NCI-H1436 treated with DMSO at 0.1 percent for 48 hours (cell line): ENCODE results near the gene SEPTIN2.
"Not testable (repeated sequence)": the region's sequence is repeated elsewhere in the genome, so short reads cannot be mapped to it uniquely, and the experiment has no call there.

Experiments used
- DNase-seq: peaks from one replicate; lab custom pipeline; 2025; lab: John Stamatoyannopoulos, UW

Gene SEPTIN2

DNA sequence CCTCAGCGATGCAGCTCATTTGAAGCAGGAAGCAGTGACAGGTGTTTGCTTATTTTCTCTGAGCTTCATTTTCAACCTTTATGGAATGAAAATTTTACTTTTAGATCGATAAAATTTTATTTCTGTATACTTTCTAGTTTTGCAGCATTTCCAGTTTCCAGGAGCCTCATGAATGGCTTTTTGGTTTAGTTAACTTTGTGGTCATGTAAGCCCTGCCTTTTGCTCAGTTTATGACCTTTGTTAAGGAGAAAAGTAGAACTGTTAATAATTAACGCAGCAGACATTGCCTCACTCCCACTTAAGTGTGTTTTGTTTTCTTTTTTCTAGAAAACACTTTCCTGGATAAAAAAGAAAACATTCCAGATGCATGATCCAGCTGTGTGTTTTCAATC is 35.9 kb downstream of the SEPTIN2 start:
- no peak for DNase-seq

DNA sequence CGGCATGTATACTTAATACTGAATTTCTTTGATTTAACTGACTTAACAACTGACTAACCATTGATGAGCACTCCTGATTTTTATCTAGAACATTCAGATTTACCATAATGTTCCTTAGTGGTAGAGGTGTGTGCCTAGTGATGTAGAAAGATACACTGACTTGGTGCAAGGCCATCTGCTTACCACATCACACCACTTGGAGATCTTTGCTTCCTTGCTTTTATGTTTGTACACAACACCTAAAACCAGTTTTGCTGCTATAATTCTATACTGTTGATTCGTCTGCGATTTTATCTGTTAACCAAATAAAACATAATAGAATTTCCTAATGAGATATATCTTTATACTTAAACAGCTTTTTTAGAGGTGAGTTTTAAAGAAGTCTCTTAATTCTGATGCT is 36.5 kb downstream of the SEPTIN2 start:
- DNase-seq = no peak

DNA sequence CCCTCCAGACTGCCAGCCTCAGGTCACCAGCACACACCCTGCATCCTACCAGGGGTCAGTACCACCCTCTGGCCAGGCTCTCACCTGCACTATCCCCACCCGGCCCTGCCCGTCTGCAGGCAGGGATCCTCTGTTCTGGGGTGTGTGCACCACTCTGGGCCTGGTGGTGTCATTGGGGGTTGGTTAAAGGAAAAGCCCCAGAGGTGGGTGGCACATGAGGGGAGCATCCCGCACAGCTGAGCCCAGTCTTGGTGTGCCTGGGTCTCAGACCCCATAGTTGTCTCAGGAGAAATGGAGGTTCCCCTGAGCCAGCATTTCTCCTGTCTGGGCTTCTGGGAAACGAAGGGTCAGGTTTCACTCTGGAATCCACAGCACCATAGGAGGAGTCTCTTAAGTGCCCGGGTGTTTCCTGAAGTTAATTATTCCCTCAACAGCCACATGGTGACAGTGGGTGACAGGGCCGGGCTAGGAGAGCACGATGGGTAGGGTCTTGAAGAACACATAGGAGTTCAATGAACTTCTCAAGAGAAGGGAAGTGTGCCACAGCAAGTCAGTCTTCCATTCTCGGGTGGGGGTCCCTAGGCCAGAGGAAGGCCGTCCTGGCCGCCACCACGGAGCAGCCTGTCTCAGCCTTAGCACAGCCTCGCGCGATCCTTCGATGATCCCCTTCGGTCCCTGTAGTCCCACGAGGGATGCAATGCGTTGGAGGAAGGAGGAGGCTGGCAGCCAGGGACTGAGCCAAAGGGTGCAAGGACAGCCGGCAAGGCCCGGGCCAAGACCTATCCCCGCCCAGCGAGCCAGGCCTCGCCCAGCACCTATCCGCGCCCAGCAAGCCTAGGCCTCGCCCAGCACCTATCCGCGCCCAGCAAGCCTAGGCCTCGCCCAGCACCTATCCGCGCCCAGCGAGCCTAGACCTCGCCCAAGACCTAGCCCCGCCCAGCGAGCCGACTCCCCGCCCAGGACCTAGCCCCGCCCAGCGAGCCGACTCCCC is 39.2 kb downstream of the SEPTIN2 start:
- DNase-seq = peak; percentile 29

DNA sequence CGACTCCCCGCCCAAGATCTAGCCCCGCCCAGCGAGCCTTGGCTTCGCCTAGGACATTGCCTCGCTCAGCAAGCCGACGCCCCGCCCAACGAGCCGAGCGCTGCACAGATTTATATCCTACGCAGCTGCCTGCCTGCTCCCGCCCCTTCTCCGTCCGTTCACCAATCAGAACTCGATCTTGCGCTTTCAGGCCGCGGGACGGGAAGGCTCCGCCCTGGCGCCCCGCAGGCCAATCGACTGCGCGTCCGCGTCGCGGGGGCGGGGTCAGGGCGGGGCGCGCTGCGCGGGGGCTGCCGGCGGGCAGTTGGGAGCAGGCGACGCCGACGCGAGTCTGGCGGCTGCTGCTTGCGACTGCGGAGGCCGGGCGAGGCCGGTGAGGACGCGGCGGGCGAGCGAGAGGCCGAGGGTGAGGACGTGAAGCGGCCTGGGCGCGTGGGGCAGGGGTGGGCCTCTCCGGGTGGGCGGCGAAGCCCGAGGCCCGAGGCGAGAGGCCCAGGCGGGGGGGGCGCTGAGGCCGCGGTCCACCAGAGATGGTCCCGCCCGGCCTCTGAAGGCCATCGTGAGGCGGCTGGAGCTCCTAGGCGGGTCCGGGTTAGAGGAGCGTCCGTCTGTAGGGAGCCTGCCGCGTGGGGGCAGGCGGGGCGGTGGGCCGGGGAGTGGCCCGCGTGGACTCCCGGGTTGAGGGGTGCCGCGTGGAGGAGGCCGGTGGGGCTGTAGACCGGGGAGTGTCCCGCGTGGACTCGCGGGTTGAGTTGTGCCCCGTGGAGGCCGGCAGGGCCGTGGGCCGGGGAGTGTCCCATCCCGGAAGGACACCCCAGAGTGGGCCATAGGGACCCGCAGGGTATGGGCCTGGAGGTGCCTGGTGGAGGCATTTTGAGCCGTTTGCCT is 40.5 kb downstream of the SEPTIN2 start, which contains the start of gene FARP2:
Gene FARP2 (plus strand): TSS at position 303 of the 888 bp plus-strand sequence. CDS start 16,823 bp downstream, outside the sequence.
- peak; percentile 89 for DNase-seq

DNA sequence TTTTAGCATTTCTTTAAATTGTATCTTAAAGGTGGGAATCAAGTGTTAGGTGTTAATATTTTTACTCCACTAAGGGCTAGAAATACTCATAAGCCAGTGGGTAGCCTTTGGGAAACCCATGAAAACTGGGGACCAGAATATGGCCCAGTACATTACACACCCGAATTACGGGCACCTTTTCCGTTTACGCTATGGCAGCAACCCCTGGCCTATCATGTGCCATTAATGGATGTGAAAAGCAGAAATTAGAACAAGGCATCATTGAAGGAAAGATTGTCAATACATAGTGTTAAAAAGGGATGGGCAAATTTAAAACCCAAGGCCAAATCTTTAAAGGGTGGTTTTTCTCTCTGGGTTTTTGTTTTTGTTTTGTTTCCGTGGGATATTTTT is 41.1 kb downstream of the SEPTIN2 start:
- no peak for DNase-seq

DNA sequence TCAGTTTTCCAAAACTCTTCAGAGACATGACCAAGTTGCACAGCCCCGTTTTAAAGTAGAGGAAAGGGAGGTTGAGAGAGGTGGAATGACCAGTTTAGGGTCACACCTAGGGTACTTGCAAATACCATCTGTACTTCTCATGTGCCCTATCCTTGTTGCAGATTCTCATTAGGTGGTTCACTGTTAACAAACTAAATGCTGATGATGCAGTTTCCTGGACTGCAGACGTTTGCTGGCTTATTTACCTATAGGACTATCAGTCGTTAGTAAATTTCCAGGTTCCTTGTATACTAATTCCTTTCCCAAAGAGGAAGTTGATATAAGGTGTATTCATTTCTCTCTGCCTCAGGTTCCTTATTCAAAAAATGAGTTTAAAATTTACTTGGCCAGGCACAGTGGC is 41.8 kb downstream of the SEPTIN2 start:
- no peak for DNase-seq

DNA sequence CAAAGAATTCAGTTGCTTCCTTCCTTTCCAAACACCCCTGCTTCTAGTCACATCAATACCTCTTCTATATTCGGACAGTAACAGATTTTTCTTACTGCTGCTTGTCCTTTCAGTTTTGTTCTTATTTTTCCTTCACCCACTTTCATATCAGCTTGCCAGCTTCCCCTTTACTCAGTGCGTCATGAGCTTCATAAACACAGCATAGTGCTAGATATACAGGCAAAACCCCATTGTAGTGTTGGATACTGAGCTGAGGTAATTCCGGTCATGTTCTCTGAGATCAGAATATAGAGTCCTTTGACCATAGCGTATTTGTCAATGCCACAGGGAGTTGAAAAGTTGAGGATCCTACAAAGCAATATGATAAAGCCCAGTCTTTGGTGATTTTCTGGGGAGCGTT is 42.7 kb downstream of the SEPTIN2 start:
- DNase-seq = no peak

DNA sequence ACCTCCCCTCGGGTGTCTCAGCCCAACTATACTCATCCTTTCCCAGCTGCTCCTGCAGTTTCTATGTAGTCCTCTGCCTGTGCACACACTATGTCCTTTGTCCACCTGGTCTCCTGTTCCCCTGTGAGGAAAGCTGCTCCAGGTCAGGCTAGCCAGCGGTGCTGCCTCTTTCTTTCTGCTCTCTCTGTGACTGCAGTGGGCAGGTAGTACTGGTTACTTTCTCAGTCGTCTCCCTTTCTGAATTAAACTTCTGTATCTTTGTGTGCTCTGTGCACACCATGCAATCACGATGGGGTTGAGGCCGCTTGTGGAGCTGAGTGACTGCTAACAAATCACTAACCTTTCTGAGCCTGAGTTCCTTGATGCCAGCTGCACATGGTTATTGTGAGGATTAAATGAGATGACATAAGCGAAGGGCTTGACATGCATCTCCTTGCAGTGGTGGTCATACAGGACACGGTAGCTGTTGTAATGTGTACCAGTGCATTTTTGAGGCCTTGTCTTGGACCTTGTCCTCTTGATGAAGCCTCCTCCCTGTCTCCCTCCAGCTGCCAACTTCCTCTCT is 43.8 kb downstream of the SEPTIN2 start:
- no peak for DNase-seq

DNA sequence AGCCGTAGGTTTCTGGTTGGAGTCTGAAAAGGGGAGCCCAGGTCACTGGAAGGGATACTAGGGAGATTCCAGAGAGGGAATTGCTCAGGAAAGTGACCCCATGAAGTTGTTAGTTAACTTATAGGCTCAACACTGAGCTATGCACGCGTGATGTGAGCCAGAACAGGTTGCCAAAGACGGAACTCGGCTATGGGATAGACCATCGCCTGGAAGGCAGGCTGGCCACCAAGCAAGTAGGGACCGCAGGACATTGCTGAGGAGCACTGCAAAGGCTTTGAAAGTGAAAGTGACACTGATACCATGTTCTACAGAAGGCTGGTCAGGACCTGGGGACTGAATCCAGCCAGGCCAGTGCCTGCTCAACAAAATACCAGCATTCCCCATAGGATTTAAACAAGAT is 47.7 kb downstream of the SEPTIN2 start:
- DNase-seq = no peak

DNA sequence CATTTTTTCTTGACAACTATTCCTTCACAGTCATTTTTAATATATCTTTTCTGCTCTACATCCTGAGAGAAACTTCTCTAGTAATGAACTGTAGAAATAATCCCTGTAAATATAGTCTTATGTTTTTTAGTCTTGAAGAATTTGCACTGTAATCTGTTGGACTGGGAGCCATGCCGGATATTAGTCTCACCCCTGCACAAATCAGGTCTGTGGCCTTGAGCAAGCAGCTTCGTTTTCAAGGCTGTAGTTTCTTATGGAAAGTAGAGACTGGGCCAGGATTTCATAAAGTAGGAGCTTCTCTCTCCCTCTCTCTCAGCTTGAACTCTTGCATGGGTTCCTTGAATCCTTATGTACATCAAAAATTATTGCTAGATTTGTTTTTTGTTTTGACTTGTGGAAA is 49.1 kb downstream of the SEPTIN2 start:
- no peak for DNase-seq

DNA sequence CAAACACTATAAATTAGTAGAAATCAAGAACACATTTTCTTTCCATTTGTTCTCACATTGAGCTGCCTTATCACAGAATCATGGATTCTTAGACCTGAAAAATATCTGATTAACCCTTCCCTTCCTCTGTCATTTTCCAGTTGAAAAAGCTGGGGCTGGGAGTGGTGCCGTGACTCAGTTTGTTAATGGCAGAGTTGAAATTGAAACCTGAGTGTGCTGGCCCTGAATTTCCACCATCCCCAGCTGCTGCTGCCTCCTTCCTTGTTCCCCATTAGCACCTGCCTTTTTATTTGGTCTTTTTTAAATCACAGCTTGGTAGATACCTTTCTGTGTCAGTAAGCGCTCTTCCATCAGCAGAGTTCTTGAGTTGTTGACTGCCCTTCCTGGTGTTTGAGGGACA is 51.0 kb downstream of the SEPTIN2 start:
- no peak for DNase-seq

DNA sequence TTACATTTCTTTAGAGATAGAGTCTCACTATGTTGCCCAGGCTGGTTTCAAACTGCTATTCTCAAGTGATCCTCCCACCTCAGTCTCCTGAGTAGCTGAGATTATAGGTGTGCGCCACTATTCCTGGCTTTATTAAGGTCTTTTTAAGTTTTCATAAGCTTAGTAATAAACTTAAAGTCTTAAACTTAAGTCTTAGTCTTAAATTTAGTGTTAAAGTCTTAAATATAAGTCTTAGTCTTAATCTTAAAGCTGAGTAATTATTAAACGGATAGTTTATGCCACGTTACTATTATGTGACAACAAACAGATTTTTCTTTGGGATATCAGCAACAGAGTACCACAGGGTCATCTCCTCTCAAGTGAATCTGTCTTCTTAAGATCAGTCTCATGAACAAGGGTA is 52.9 kb downstream of the SEPTIN2 start:
- DNase-seq = no peak

DNA sequence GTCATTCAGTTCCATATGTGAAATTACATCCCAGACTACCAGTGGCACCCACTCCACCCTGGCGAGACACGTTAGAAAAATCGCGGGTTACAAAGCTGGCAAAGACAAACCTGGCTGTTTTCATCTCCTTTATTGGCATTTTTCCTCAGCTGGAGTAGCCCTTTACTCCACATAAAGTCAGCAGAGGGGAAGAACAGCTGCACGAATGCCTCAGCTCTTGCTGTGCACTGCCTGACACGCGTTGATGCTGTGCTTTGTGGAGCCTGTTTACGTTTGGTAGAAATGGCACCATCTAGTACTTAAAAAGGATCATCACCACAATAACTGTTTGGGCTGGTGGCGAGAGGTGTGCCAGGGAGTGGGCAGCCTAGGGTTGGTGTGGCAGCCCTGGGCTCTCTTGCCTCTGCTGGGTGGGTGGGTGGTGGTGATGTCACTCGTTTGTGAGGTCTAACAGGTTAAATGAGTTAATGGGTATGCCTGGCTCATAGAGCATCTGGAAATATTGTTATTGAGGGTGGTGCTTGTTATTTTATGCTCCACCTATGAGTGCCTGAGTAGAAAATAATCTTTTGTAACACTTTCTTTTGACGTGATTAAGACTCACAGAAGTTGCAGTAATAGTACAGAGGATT is 56.8 kb downstream of the SEPTIN2 start:
- no peak for DNase-seq

DNA sequence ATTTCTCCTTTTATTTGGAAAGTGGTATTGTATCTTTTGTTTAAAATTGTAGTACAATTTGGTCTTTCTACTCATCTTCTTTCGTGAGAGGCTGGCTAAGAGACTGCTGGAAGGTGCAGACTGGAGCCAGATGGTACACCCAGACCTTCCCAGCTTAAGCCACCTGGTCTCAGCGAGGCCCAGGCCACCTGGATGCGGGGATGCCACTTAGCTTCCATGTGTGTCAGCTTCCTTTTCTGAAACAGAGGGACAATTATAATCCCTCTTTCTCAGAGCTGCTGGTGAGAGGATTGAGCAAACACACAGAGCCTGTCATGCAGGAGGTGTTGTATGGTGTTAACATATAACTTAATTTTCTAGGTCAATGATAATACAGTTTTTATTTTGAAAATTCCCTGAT is 57.7 kb downstream of the SEPTIN2 start:
- DNase-seq = no peak

DNA sequence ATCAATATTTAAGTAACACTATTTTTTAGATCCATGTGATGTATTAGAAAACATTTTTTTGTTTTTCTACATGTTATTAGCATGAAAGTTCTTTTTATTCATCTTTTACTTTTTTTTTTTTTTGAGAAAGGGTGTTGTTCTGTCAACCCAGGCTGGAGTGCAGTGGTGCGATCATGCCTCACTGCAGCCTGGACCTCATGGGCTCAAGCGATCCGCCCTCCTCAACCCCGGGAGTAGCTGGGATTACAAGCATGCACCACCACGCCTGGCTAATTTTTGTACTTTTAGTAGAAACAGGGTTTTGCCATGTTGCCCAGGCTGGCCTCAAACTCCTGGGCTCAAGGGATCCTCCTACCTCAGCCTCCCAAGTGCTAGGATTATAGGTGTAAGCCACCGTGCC is 58.2 kb downstream of the SEPTIN2 start:
- DNase-seq = not testable (repeated sequence)

DNA sequence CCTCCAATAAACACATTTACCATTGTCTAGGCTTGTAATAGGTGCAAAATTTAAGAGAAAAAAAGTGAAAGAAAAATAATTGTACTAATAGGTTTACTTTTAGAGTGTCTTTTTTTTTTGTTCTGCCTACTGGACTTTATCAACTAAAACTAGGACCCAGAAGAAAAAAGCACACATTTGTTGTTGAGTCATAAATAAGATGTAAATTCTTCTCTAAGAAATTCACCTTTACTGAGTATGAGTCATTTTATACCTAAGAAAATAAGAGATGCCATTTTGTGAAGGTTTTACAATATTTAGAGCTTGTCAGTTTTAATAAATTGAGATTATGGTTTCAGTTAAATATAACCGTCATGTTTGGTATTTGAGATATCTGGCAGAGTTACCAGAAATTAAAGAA is 59.6 kb downstream of the SEPTIN2 start:
- no peak for DNase-seq

DNA sequence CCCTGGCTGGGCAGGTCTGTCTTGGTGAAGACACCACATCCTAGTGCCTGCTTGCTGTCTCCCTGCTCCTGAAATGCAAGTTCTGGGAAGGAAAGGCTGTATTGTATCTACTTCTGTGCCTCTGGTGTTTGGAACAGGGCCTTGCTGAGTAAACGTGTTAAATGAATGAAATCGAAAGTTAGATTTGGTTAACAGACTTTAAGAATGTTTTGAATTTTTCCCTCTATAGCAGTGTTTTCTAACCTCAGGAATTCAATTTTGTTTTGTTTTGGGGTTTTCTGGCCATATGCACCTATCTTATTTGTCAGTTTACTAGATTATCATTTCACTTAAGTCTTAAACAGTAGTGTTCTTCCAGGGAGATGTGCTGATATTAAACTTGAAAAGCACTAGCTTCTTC is 61.1 kb downstream of the SEPTIN2 start:
- no peak for DNase-seq

DNA sequence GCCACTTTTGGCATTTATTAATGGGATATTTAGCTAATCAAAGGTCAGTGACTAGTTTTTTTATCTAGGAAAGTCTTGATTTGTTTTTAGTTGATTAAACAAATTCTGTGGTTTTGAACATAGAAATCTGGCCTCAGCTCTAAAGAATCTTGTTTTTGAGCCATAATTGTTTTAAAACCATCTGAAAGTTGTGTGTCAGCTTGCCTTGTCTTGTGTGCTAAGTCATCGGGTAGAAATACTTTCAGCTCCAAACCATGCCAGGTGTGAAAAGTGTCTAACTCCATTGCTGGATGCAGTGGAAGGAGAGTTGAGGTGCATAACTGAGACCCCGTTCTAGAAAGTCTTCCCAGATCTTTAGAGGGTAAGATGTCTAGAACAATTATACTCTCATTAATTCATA is 63.1 kb downstream of the SEPTIN2 start:
- no peak for DNase-seq

DNA sequence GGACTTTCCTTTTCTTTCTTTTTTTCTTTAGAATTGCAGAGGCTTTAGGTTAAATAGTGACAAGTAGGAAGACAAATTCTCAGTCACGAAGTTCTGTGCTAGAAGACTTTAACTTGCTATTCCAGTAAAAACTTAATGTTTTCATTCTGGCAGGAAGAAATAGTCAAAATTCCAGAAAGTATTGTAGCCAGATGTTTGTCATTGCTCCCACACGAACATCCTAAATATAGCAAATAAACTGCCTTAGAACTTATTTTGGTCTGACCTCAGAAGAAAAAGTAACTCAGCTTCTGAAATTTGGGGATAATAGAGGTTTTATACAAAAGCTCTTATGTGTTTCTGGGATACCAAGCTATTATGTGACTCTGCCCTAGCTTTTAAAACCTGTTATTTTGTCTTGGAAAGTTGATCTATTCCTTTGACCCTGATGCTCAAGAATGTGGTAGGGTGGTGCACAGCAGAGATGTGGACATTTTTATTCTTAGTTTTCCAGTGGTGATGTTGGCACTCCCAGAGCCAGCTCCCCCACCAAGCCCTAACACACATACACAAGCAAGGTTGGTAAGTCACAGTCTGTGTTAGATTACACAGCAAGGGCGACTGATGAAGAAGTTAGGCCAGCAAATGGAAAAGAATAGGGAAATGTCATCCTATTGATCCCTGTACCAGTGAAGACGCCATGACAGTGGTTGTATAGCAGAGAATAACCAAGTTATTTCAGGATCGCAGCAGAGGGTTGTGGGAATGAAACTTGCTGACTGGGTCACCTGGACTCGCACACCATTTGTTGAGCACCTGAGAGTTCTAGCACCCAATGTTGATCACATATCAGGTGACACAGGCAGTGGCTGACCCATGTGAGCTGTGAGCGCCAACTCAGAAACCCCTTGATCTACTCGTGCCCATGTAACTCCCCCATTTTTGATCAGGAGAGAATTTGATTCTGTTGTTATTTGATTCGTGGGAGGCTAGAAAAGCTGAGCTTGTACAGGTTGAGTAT is 64.1 kb downstream of the SEPTIN2 start:
- DNase-seq = no peak

DNA sequence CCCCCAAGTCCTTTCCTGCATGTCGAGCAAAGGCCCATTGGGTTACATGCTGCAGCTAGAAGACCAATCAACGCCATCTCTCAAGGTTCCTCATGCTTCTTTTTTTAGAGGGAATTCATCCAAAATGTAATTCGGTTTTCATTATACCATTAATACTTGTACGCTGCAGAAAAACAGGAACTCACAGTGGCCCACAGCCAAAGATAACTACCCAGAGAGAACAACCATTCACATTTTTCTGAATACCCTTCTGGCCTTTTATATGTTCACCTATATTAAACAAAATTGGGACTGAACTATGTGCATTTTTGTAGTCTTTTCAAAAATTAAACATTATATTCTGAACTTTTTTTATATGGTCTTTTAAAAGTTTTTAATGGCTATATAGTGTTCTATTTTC is 66.1 kb downstream of the SEPTIN2 start:
- DNase-seq = no peak

DNA sequence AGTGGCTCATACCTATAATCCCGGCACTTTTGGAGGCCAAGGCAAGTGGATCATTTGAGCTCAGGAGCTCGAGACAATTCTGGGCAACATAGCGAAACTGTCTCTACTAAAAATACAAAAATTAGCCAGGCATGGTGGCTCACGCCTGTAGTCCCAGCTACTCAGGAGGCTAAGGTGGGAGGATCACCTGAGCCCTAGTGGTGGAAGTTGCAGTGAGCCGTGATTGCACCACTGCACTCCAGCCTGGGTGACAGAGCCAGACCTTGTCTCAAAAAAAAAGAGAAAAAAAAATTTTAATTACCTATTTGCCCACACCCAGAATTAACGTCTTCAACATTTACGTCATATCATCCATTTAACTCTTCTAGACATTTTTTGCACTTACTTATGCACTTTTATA is 69.7 kb downstream of the SEPTIN2 start:
- not testable (repeated sequence) for DNase-seq
